Esophagus squamous epithelium (tissue), 5 donors: Measurements from ENCODE around the gene MUSTN1. TPM values are rescaled to one million over a fixed set of nuclear protein-coding genes. Genes with fewer than 3 reads are reported as not detected.
A peak's percentile ranks its signal among the peaks of the same experiment; 100 is the strongest.

Experiments
- DNase-seq: peaks from one replicate; lab custom pipeline; 2025; lab: John Stamatoyannopoulos, UW
- H3K27ac ChIP-seq, 4 donors: fragments of 200-600 bp; sonication (generic); one replicate each; pipeline ENCODE4 v1.5.1; 2016 to 2019; ENCODE audit warnings: mild to moderate bottlenecking in 1 of 4
- H3K27me3 ChIP-seq, 4 donors: fragments of 200-600 bp; sonication (generic); 1 replicate in 3 of 4; 2 replicates in 1 of 4; pipeline versions ENCODE4 v1.5.1 to v1.6.0; 2017 to 2021; ENCODE audit warnings: antibody characterized with exemption in 1 of 4
- H3K36me3 ChIP-seq, 3 donors: fragments of 200-600 bp; sonication (generic); one replicate each; pipeline ENCODE4 v1.5.1; 2016 to 2019
- H3K4me1 ChIP-seq, 3 donors: fragments of 200-600 bp; sonication (generic); one replicate each; pipeline ENCODE4 v1.5.1; 2017 to 2019
- H3K4me3 ChIP-seq, 4 donors: fragments of 200-600 bp; sonication (generic); 1 replicate in 3 of 4; 2 replicates in 1 of 4; pipeline ENCODE4 v1.5.1; 2016 to 2019; ENCODE audit warnings: mild to moderate bottlenecking in 2 of 4, moderate library complexity in 1 of 4
- H3K9me3 ChIP-seq, 3 donors: fragments of 200-600 bp; sonication (generic); one replicate each; pipeline ENCODE4 v1.5.1; 2016 to 2019
- POLR2A ChIP-seq, 4 donors: fragments of 450-650 bp; IDR thresholded peaks; one replicate each; pipeline ENCODE4 v1.6.1; 2017; ENCODE audit warnings: antibody characterized with exemption in 4 of 4, mild to moderate bottlenecking in 4 of 4, moderate library complexity in 3 of 4
- WGBS, 2 donors: methylation state at CpG; one replicate each; pipeline ENCODE4 v1.1.5; 2018; 5-methylcytosine and 5-hydroxymethylcytosine counted together
- intact Hi-C: fragments of 100-400 bp; cut with DNase I; formaldehyde crosslinking; loops from one replicate; pipeline ENCODE4 v1.15.0; 2022
- total RNA-seq, 4 donors: library from RNA; depleted of rRNA; stranded (reverse); fragments of >200 nt; gene quantifications; one replicate each; pipeline ENCODE4 v1.1.0, GENCODE V29; 2016
- TF ChIP-seq, protein P1 (sequence below), 6 experiments: fragments of 450-650 bp in 4 of 6; fragments of 200-600 bp in 2 of 6; sonication (generic) in 2 of 6; IDR thresholded peaks; one replicate each; pipeline ENCODE4 v1.5.1; 2016 to 2019; ENCODE audit warnings: antibody characterized with exemption in 6 of 6, mild to moderate bottlenecking in 4 of 6, moderate library complexity in 4 of 6
- donor health status: DM: yes; HTN: yes; CAD: no.

MUSTN1 gene
- total RNA-seq, 4 donors from 2014 or later = 4.2 to 15.7 (median 5.7) TPM; not detected in 1

DNA sequence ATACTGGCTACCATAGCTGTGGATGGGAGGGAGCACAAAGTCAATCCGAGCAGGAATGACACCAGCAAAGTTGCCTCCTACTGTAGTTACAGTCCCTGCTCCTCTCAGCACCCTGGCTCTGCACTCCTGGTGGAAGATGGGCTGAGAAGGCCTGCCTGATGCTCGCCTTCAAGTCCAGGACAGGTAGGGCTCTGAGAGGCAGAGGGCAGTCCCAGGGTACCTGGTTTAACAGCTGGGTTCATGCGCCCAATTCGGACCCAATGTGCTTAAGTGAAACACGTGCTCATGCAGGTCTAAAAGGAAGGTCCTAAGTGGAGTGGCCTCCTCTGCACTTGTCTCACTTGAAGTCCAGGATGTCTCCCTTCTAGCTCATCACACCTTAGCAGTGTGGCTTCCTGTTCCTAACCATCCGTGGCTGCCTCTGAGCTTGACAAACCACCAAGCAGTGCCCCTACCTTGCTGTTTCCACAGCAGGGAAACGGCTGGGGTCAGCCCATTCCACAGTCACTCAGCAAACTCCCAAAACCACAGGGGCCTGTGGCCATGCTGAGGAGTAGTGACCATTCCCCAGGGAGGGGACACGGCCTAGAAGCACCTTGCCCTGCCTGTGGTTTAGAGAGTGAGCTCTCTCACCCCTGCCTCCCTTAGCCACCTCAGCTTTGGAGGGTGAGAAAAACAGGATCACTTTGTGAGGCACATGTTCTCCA, 3.9 kb upstream of the MUSTN1 start:
- intact Hi-C loops = no loop called here
- no peak for TF ChIP-seq POLR2A (IDR thresholded peaks at IDR 0.05)
- TF ChIP-seq, protein P1, sequence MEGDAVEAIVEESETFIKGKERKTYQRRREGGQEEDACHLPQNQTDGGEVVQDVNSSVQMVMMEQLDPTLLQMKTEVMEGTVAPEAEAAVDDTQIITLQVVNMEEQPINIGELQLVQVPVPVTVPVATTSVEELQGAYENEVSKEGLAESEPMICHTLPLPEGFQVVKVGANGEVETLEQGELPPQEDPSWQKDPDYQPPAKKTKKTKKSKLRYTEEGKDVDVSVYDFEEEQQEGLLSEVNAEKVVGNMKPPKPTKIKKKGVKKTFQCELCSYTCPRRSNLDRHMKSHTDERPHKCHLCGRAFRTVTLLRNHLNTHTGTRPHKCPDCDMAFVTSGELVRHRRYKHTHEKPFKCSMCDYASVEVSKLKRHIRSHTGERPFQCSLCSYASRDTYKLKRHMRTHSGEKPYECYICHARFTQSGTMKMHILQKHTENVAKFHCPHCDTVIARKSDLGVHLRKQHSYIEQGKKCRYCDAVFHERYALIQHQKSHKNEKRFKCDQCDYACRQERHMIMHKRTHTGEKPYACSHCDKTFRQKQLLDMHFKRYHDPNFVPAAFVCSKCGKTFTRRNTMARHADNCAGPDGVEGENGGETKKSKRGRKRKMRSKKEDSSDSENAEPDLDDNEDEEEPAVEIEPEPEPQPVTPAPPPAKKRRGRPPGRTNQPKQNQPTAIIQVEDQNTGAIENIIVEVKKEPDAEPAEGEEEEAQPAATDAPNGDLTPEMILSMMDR (IDR thresholded peaks at IDR 0.05) = no peak
- DNase-seq = no peak
- 59 to 100% methylated on average over 2 to 4 of the region's 8 CpGs for WGBS, 2 donors
- no peak overlapping the region for H3K4me3 ChIP-seq
- H3K27me3 ChIP-seq = no peaks in the 10 kb centered on the region
- H3K9me3 ChIP-seq = no peaks in the 10 kb centered on the region
- H3K27ac ChIP-seq = no peak overlapping the region
- peaks cover 0 to 56% (median 0%) of the 10 kb centered on the region in 3 donors for H3K36me3 ChIP-seq
- H3K4me1 ChIP-seq = peaks cover 0 to 59% (median 19%) of the 10 kb centered on the region in 3 donors

- 81 to 91% methylated on average over 2 to 4 of the region's 4 CpGs for whole genome bisulfite sequencing, 2 donors
Measured at GRCh38 chr3:52836986-52837385, 2.2 kb upstream of the MUSTN1 start.

DNA sequence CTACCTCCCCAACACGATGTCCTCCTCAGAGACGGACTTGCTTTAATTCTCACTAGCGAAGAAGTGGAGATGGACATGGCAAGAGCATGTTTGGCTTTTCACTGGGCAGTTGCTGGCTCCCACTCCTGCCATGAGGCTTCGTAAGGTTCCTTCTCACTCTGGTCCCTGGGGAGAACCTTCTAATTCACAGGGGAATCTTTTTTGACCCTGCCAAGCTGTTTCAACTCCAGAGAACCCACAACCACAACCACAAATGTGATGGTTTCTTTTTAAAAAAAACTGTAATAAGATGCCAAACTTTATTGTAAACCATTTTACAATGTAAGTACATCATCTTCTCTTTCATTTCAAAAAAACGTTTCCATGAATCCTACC, 1.6 kb upstream of the MUSTN1 start:
- Histone ChIP-seq H3K4me1 (peaks cover 0 to 51% (median 19%) of the 10 kb centered on the region in 3 donors), H3K27me3 (no peaks in the 10 kb centered on the region), H3K4me3 (no peak overlapping the region), H3K36me3 (peaks cover 0 to 43% (median 0%) of the 10 kb centered on the region in 3 donors), H3K27ac (peak overlapping the region in 3 of 4 donors; percentile 56 to 77 (median 64)), H3K9me3 (no peaks in the 10 kb centered on the region)
- intact Hi-C loops = no loop called here
- TF ChIP-seq, protein P1 (IDR thresholded peaks at IDR 0.05) = no peak
- no peak for TF ChIP-seq POLR2A (IDR thresholded peaks at IDR 0.05)
- DNase-seq = no peak
- WGBS, 2 donors = 84 to 85% methylated on average over 4 to 5 of the region's 5 CpGs

More at GRCh38 chr3:52836986-52837385, 2.2 kb upstream of the MUSTN1 start:
- no peak for DNase-seq
- peaks cover 0 to 51% (median 13%) of the 10 kb centered on the region in 3 donors for H3K4me1 ChIP-seq
- H3K36me3 ChIP-seq = peaks cover 0 to 48% (median 0%) of the 10 kb centered on the region in 3 donors
- H3K27ac ChIP-seq = peak overlapping the region in 2 of 4 donors; percentile 13 to 21
- no peaks in the 10 kb centered on the region for H3K27me3 ChIP-seq
- intact Hi-C loops = no loop called here
- no peak overlapping the region for H3K4me3 ChIP-seq
- no peak for TF ChIP-seq POLR2A (IDR thresholded peaks at IDR 0.05)
- TF ChIP-seq, protein P1 (IDR thresholded peaks at IDR 0.05) = no peak
- no peaks in the 10 kb centered on the region for H3K9me3 ChIP-seq

- no peak for DNase-seq
- Histone ChIP-seq H3K4me3 (peak overlapping the region in 1 of 4 donors; percentile 48), H3K27ac (peak overlapping the region; percentile 32 to 77 (median 60)), H3K36me3 (peaks cover 0 to 38% (median 0%) of the 10 kb centered on the region in 3 donors), H3K4me1 (peaks cover 0 to 51% (median 24%) of the 10 kb centered on the region in 3 donors), H3K9me3 (no peaks in the 10 kb centered on the region), H3K27me3 (no peaks in the 10 kb centered on the region)
- intact Hi-C loops = no loop called here
- WGBS, 2 donors = 69 to 82% methylated on average over 4 to 5 of the region's 8 CpGs
- TF ChIP-seq POLR2A (IDR thresholded peaks at IDR 0.05) = no peak
- TF ChIP-seq, protein P1 (IDR thresholded peaks at IDR 0.05) = no peak
Measured at GRCh38 chr3:52835766-52836470, 1.1 kb upstream of the MUSTN1 start.

DNA sequence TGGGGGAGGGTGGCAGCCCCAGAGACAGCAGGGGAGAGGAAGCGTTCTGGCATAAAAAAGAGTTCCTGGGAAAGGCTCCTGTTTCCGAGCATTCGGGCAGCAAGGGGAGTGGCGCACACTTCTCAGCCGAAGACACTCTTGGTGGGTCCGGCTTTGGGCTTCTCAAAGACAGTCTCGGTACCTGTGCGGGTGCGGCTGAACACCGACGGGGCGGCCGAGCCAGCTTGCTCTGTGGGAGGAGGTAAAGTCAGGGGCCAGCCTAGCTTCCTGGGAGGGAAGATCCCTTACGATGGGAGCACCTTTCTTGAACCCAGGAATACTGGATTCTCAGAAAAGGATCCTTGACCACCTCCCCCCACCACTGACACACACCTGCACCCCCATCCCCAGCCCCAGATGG, 1.6 kb downstream of the MUSTN1 start:
- no peak for TF ChIP-seq POLR2A (IDR thresholded peaks at IDR 0.05)
- TF ChIP-seq, protein P1 (IDR thresholded peaks at IDR 0.05) = no peak
- Histone ChIP-seq H3K9me3 (no peaks in the 10 kb centered on the region), H3K27ac (peak overlapping the region in 2 of 4 donors; percentile 56 to 77), H3K4me3 (peak overlapping the region in 1 of 4 donors; percentile 31), H3K4me1 (peaks cover 0 to 60% (median 28%) of the 10 kb centered on the region in 3 donors), H3K36me3 (peaks cover 0 to 17% (median 0%) of the 10 kb centered on the region in 3 donors), H3K27me3 (no peaks in the 10 kb centered on the region)
- DNase-seq = no peak
- intact Hi-C loops = no loop called here
- 86 to 96% methylated on average over 9 to 10 of the region's 14 CpGs for WGBS, 2 donors
